IMR-90 (cell line): ENCODE data around the gene UGDH. TPM values are rescaled to one million over a fixed set of nuclear protein-coding genes. Genes with fewer than 3 reads are reported as not detected.

Experiments
- ATAC-seq: fragments of 200-7000 bp; cut with Tn5 transposase; 2 replicates; pipeline ENCODE4 v1.9.1; 2020; ENCODE audit warnings: low read depth, mild to moderate bottlenecking, moderate library complexity
- BruUV-seq: library from RNA; stranded (reverse); fragments of 400-500 nt; replicated peaks from 2 replicates; lab custom pipeline; 2021; lab: Mats Ljungman, UMichigan
- CTCF ChIA-PET: fragments of 300-600 bp; formaldehyde crosslinking; extraction: SDS; loops from one replicate; lab custom pipeline; 2021; ENCODE audit warnings: antibody characterized with exemption; lab: Yijun Ruan, JAX
- POLR2A ChIA-PET: fragments of 300-600 bp; sonication (Branson Sonifier 250); formaldehyde crosslinking; loops from one replicate; lab custom pipeline; 2022; ENCODE audit warnings: antibody characterized with exemption; ENCODE audit not compliant: unreplicated experiment; lab: Charles Lee
- DNase-seq: peaks from one replicate; pipeline ENCODE4 v3.0.0; 2013
- H2AFZ ChIP-seq: replicated peaks from 2 replicates; pipeline ENCODE3; 2013; ENCODE audit warnings: low read length, mild to moderate bottlenecking; ENCODE audit not compliant: poor library complexity
- H2AK5ac ChIP-seq: 2 replicates; pipeline ENCODE4 v1.6.1; 2013; ENCODE audit warnings: low read depth, low read length, inconsistent platforms
- H2AK9ac ChIP-seq: replicated peaks from 2 replicates; pipeline ENCODE3; 2013; ENCODE audit warnings: mild to moderate bottlenecking, low read depth, low read length, moderate library complexity; ENCODE audit not compliant: poor library complexity
- H2BK120ac ChIP-seq: 2 replicates; pipeline ENCODE4 v1.6.1; 2013; ENCODE audit warnings: low read depth, low read length, inconsistent platforms
- H2BK15ac ChIP-seq: 3 replicates; pipeline ENCODE4 v1.6.1; 2013; ENCODE audit warnings: low read depth, low read length, inconsistent platforms
- H2BK20ac ChIP-seq: 2 replicates; pipeline ENCODE4 v1.6.1; 2013; ENCODE audit warnings: low read depth, mild to moderate bottlenecking, inconsistent platforms, low read length, moderate library complexity
- H2BK5ac ChIP-seq: 2 replicates; pipeline ENCODE4 v1.6.1; 2013; ENCODE audit warnings: mild to moderate bottlenecking, low read depth, low read length, inconsistent platforms; ENCODE audit not compliant: poor library complexity, severe bottlenecking
- H3K14ac ChIP-seq: replicated peaks from 2 replicates; pipeline ENCODE4 v1.6.1; 2013; ENCODE audit warnings: low read depth, low read length, inconsistent platforms
- H3K18ac ChIP-seq: 2 replicates; pipeline ENCODE4 v1.6.1; 2013; ENCODE audit warnings: low read depth, low read length, control low read depth
- H3K23ac ChIP-seq: 2 replicates; pipeline ENCODE4 v1.6.1; 2013; ENCODE audit warnings: low read depth, low read length, inconsistent platforms
- H3K27ac ChIP-seq: 2 replicates; pipeline ENCODE4 v1.5.1; 2013; ENCODE audit warnings: mild to moderate bottlenecking, control low read depth, low read length; ENCODE audit not compliant: insufficient read depth
- H3K27me3 ChIP-seq: 2 replicates; pipeline ENCODE4 v1.6.1; 2013; ENCODE audit warnings: low read length; ENCODE audit not compliant: control insufficient read depth, insufficient read depth
- H3K36me3 ChIP-seq: 2 replicates; pipeline ENCODE4 v1.6.1; 2013; ENCODE audit warnings: low read length, mixed read lengths; ENCODE audit not compliant: control insufficient read depth, insufficient read depth
- H3K4ac ChIP-seq: 2 replicates; pipeline ENCODE4 v1.6.1; 2013; ENCODE audit warnings: low read depth, low read length, inconsistent platforms
- H3K4me1 ChIP-seq: 2 replicates; pipeline ENCODE4 v1.6.1; 2013; ENCODE audit warnings: low read length, mixed read lengths; ENCODE audit not compliant: control insufficient read depth, insufficient read depth
- H3K4me2 ChIP-seq: 2 replicates; pipeline ENCODE4 v1.6.1; 2013; ENCODE audit warnings: low read depth, mild to moderate bottlenecking, control low read depth, low read length, moderate library complexity
- H3K4me3 ChIP-seq: 2 replicates; pipeline ENCODE4 v1.5.1; 2013; ENCODE audit warnings: low read depth, mild to moderate bottlenecking, control low read depth, low read length, moderate library complexity; ENCODE audit not compliant: insufficient read depth
- H3K56ac ChIP-seq: 2 replicates; pipeline ENCODE4 v1.6.1; 2013; ENCODE audit warnings: low read length, inconsistent platforms; ENCODE audit not compliant: insufficient read depth; ENCODE audit errors: extremely low read depth
- H3K79me1 ChIP-seq, 2 experiments: 2 replicates each; pipeline ENCODE4 v1.6.1; 2013; ENCODE audit warnings: low read length in 2 of 2, inconsistent platforms in 1 of 2, low read depth in 1 of 2
- H3K9ac ChIP-seq: 2 replicates; pipeline ENCODE4 v1.6.1; 2013; ENCODE audit warnings: low read depth, low read length, control low read depth
- H3K9me1 ChIP-seq: 2 replicates; pipeline ENCODE4 v1.6.1; 2013; ENCODE audit warnings: low read length, inconsistent platforms; ENCODE audit not compliant: insufficient read depth
- H3K9me3 ChIP-seq: 2 replicates; pipeline ENCODE4 v1.6.1; 2013; ENCODE audit warnings: low read length; ENCODE audit not compliant: control insufficient read depth, insufficient read depth
- H4K20me1 ChIP-seq: 2 replicates; pipeline ENCODE4 v1.6.1; 2013; ENCODE audit warnings: low read length, inconsistent platforms; ENCODE audit not compliant: insufficient read depth
- H4K5ac ChIP-seq: 2 replicates; pipeline ENCODE4 v1.6.1; 2013; ENCODE audit warnings: mild to moderate bottlenecking, low read depth, low read length, control low read depth
- H4K8ac ChIP-seq, 2 experiments: 2 replicates each; pipeline ENCODE4 v1.6.1; 2013; ENCODE audit warnings: low read depth in 2 of 2, low read length in 2 of 2, control low read depth in 1 of 2, inconsistent platforms in 1 of 2
- H4K91ac ChIP-seq: 2 replicates; pipeline ENCODE4 v1.6.1; 2013; ENCODE audit warnings: low read depth, low read length, inconsistent platforms; ENCODE audit not compliant: insufficient read depth
- CTCF ChIP-seq: conservative IDR thresholded peaks from 2 replicates; pipeline ENCODE4 v1.5.1; 2012; ENCODE audit warnings: mild to moderate bottlenecking, low read depth, low read length, improper control_type of control experiment
- ELK1 ChIP-seq: fragments of 150-350 bp; IDR thresholded peaks from 2 replicates; pipeline ENCODE4 v1.6.1; 2016; ENCODE audit warnings: low read depth, mild to moderate bottlenecking, low read length, moderate library complexity, borderline replicate concordance
- FOS ChIP-seq: fragments of 150-350 bp; IDR thresholded peaks from 2 replicates; pipeline ENCODE4 v1.6.1; 2016; ENCODE audit warnings: low read depth, low read length
- MAFK ChIP-seq: IDR thresholded peaks from 2 replicates; pipeline ENCODE4 v1.6.1; 2012; ENCODE audit warnings: low read depth, low read length, improper control_type of control experiment
- MAZ ChIP-seq: IDR thresholded peaks from 2 replicates; pipeline ENCODE4 v1.6.1; 2012; ENCODE audit warnings: low read depth, mild to moderate bottlenecking, low read length, improper control_type of control experiment, moderate library complexity, borderline replicate concordance
- NFE2L2 ChIP-seq: fragments of 150-350 bp; IDR thresholded peaks from 2 replicates; pipeline ENCODE4 v1.6.1; 2016; ENCODE audit warnings: low read depth, mild to moderate bottlenecking, low read length
- POLR2A ChIP-seq: IDR thresholded peaks from 2 replicates; pipeline ENCODE4 v1.6.1; 2012; ENCODE audit warnings: mild to moderate bottlenecking, low read depth, low read length
- RFX5 ChIP-seq: IDR thresholded peaks from 2 replicates; pipeline ENCODE4 v1.8.0; 2012; ENCODE audit warnings: low read depth, mild to moderate bottlenecking, low read length, moderate library complexity
- SMC3 ChIP-seq: fragments of 150-350 bp; IDR thresholded peaks from 2 replicates; pipeline ENCODE4 v1.6.1; 2016; ENCODE audit warnings: low read depth, mild to moderate bottlenecking, antibody characterized with exemption, low read length, moderate library complexity
- USF2 ChIP-seq: fragments of 150-350 bp; IDR thresholded peaks from 2 replicates; pipeline ENCODE4 v1.6.1; 2017; ENCODE audit warnings: mild to moderate bottlenecking, antibody characterized with exemption, low read length, low read depth
- WGBS, 2 experiments: methylation state at CpG; one replicate each; pipeline versions ENCODE4 v1.1.5 to v1.1.7; 2013; ENCODE audit warnings: missing lambda C conversion rate in 2 of 2; ENCODE audit not compliant: insufficient read length in 1 of 2; ENCODE audit errors: extremely low coverage in 2 of 2; 5-methylcytosine and 5-hydroxymethylcytosine counted together
- dilution Hi-C: fragments of 300-500 bp; cut with HindIII; formaldehyde crosslinking; loops from one replicate; pipeline ENCODE4 v1.14.3; 2018; ENCODE audit warnings: low sequenced_read_pairs; ENCODE audit not compliant: unreplicated experiment
- in situ Hi-C: fragments of 300-500 bp; cut with MboI; formaldehyde crosslinking; loops from 3 replicates; pipeline ENCODE4 v1.14.3; 2019; ENCODE audit warnings: low sequenced_read_pairs, inconsistent platforms, mixed read lengths
- intact Hi-C: fragments of 100-400 bp; cut with micrococcal nuclease; formaldehyde crosslinking; loops from 2 replicates; pipeline ENCODE4 v1.10.0; 2022
- polyA plus RNA-seq, 3 experiments: library from polyadenylated mRNA; depleted of rRNA; stranded (reverse); fragments of >200 nt; gene quantifications; 2 replicates each; pipeline ENCODE4 v1.2.3, GENCODE V29; 2012; ENCODE audit warnings: low replicate concordance in 1 of 3
- total RNA-seq: library from RNA; depleted of rRNA; stranded (reverse); fragments of >200 nt; gene quantifications from 2 replicates; pipeline ENCODE4 v1.2.3, GENCODE V29; 2012

UGDH gene
- total and polyA plus RNA-seq, 2 of the 4 experiments (the other 2 are of a cell fraction), result 69.2 to 257 TPM

- H2AK5ac ChIP-seq, result no peak overlapping the region
- peaks cover 3% of the 10 kb centered on the region; the same call in 1 of the 2 replicates for H3K9me3 ChIP-seq
- no peaks in the 10 kb centered on the region for H4K20me1 ChIP-seq
- no peak overlapping the region for H3K4me2 ChIP-seq
- H3K23ac ChIP-seq, result no peak overlapping the region
- H3K9me1 ChIP-seq, result no peaks in the 10 kb centered on the region
- H3K9ac ChIP-seq, result no peak overlapping the region
- no peaks in the 10 kb centered on the region for H3K27me3 ChIP-seq
- ChIA-PET POLR2A (no interaction called here), CTCF (no interaction called here)
- H2BK120ac ChIP-seq, result no peak overlapping the region
- TF ChIP-seq MAFK (no peak), SMC3 (no peak), RFX5 (no peak), FOS (no peak), ELK1 (no peak), MAZ (no peak), NFE2L2 (no peak), POLR2A (no peak), USF2 (no peak), CTCF (no peak)
- H2BK20ac ChIP-seq, result no peak overlapping the region
- no peak overlapping the region for H3K4ac ChIP-seq
- H3K18ac ChIP-seq, result no peak overlapping the region
- intact Hi-C loops (no loop called here), in situ Hi-C loops (no loop called here), dilution Hi-C loops (no loop called here)
- 100% methylated on average over 3 of the region's 3 CpGs; no CpG with 5 or more reads in 1 of the 2 experiments for WGBS, 2 experiments
- no peak overlapping the region for H4K5ac ChIP-seq
- peaks cover 6 to 34% of the 10 kb centered on the region in 2 experiments; a peak in 3 of 4 replicates for H3K79me1 ChIP-seq
- ATAC-seq (no peak), DNase-seq (no peak)
- no peak overlapping the region for H3K27ac ChIP-seq
- BruUV-seq, result no TSS peak
- H2BK15ac ChIP-seq, result no peak overlapping the region
- peaks cover 9% of the 10 kb centered on the region; the same call in 1 of the 2 replicates for H3K36me3 ChIP-seq
- no peak overlapping the region for H3K56ac ChIP-seq
- no peak overlapping the region for H3K4me3 ChIP-seq
- H2AK9ac ChIP-seq, result no peak overlapping the region
- no peak overlapping the region for H4K8ac ChIP-seq
- no peak overlapping the region for H2BK5ac ChIP-seq
- H3K14ac ChIP-seq, result no peak overlapping the region
- H4K91ac ChIP-seq, result no peak overlapping the region
- peaks cover 2% of the 10 kb centered on the region; the same call in 1 of the 2 replicates for H3K4me1 ChIP-seq
- no peak overlapping the region for H2AFZ ChIP-seq
Observed at GRCh38 chr4:39530682-39531081, 3.4 kb upstream of the UGDH start.
